22Rv1 (cell line): Measurements from ENCODE around the gene GAD2.

Experiments
- CTCF ChIP-seq: fragments of 450-650 bp; IDR thresholded peaks from 2 replicates; pipeline ENCODE4 v1.5.1; 2017; ENCODE audit warnings: mild to moderate bottlenecking
- ZFX ChIP-seq: fragments of 450-650 bp; IDR thresholded peaks from 2 replicates; pipeline ENCODE4 v1.6.1; 2017; ENCODE audit warnings: antibody characterized with exemption, borderline replicate concordance

GRCh38 chr10:26251925-26252324, 35.4 kb downstream of the GAD2 start:
- TF ChIP-seq CTCF (no peak), ZFX (no peak)
